H9 (cell line): ENCODE measurements around the gene CLEC9A. TPM values are rescaled to one million over a fixed set of nuclear protein-coding genes. Genes with fewer than 3 reads are reported as not detected.

ENCODE experiments used
- DNase-seq: peaks from one replicate; pipeline ENCODE4 v3.0.0-alpha.2; 2017
- H2AFZ ChIP-seq: one replicate; pipeline ENCODE4 v1.6.1; 2013; ENCODE audit warnings: mild to moderate bottlenecking, low read length, control low read depth, moderate library complexity
- H2AK5ac ChIP-seq: 2 replicates; pipeline ENCODE4 v1.6.1; 2013; ENCODE audit warnings: low read length, control low read depth, mixed read lengths; ENCODE audit not compliant: insufficient read length
- H2BK120ac ChIP-seq: one replicate; pipeline ENCODE4 v1.6.1; 2013; ENCODE audit warnings: low read depth, mild to moderate bottlenecking, low read length, control low read depth, inconsistent platforms; ENCODE audit not compliant: poor library complexity, severe bottlenecking
- H2BK12ac ChIP-seq: 2 replicates; pipeline ENCODE4 v1.6.1; 2013; ENCODE audit warnings: low read length, control low read depth, mixed read lengths, low read depth; ENCODE audit not compliant: insufficient read length
- H2BK15ac ChIP-seq: 2 replicates; pipeline ENCODE4 v1.6.1; 2013; ENCODE audit warnings: low read depth, low read length, control low read depth
- H2BK20ac ChIP-seq: one replicate; pipeline ENCODE4 v1.6.1; 2013; ENCODE audit warnings: low read depth, mild to moderate bottlenecking, low read length, control low read depth, inconsistent platforms; ENCODE audit not compliant: poor library complexity, severe bottlenecking
- H2BK5ac ChIP-seq: 2 replicates; pipeline ENCODE4 v1.6.1; 2013; ENCODE audit warnings: low read length, control low read depth, mixed read lengths; ENCODE audit not compliant: insufficient read length
- H3K14ac ChIP-seq: 2 replicates; pipeline ENCODE4 v1.6.1; 2013; ENCODE audit warnings: low read length, control low read depth; ENCODE audit not compliant: insufficient read depth
- H3K18ac ChIP-seq: 2 replicates; pipeline ENCODE4 v1.6.1; 2013; ENCODE audit warnings: low read depth, mild to moderate bottlenecking, mixed read lengths, low read length, control low read depth; ENCODE audit not compliant: insufficient read length
- H3K23ac ChIP-seq: 2 replicates; pipeline ENCODE4 v1.6.1; 2013; ENCODE audit warnings: low read length, control low read depth, mixed read lengths, low read depth; ENCODE audit not compliant: insufficient read length
- H3K23me2 ChIP-seq: 2 replicates; pipeline ENCODE4 v1.6.1; 2013; ENCODE audit warnings: low read depth, mild to moderate bottlenecking, mixed read lengths, low read length, control low read depth; ENCODE audit not compliant: insufficient read length, poor library complexity, severe bottlenecking
- H3K27ac ChIP-seq: 2 replicates; pipeline ENCODE4 v1.5.1; 2013; ENCODE audit warnings: low read length, control low read depth, mixed read lengths, low read depth; ENCODE audit not compliant: insufficient read length
- H3K27me3 ChIP-seq: 2 replicates; pipeline ENCODE4 v1.6.1; 2013; ENCODE audit warnings: low read length, control low read depth, inconsistent platforms; ENCODE audit not compliant: insufficient read depth
- H3K4ac ChIP-seq: 2 replicates; pipeline ENCODE4 v1.6.1; 2013; ENCODE audit warnings: low read depth, mild to moderate bottlenecking, control low read depth, inconsistent platforms, low read length, moderate library complexity
- H3K4me1 ChIP-seq: 2 replicates; pipeline ENCODE4 v1.6.1; 2013; ENCODE audit warnings: low read length, control low read depth, inconsistent platforms; ENCODE audit not compliant: insufficient read depth
- H3K4me2 ChIP-seq: 2 replicates; pipeline ENCODE4 v1.6.1; 2013; ENCODE audit warnings: low read length, control low read depth, mixed read lengths; ENCODE audit not compliant: insufficient read length, insufficient read depth
- H3K56ac ChIP-seq: 2 replicates; pipeline ENCODE4 v1.6.1; 2013; ENCODE audit warnings: low read depth, mild to moderate bottlenecking, mixed read lengths, low read length, control low read depth; ENCODE audit not compliant: insufficient read length
- H3K79me1 ChIP-seq: 2 replicates; pipeline ENCODE4 v1.6.1; 2013; ENCODE audit warnings: low read depth, mild to moderate bottlenecking, moderate library complexity, low read length, control low read depth, inconsistent platforms; ENCODE audit not compliant: insufficient read depth, poor library complexity, severe bottlenecking
- H3K79me2 ChIP-seq: 2 replicates; pipeline ENCODE4 v1.6.1; 2013; ENCODE audit warnings: low read length, control low read depth, inconsistent platforms; ENCODE audit not compliant: insufficient read depth
- H3K9ac ChIP-seq: 2 replicates; pipeline ENCODE4 v1.6.1; 2013; ENCODE audit warnings: low read length, control low read depth, mixed read lengths; ENCODE audit not compliant: insufficient read length; ENCODE audit errors: extremely low read depth
- H3K9me3 ChIP-seq: one replicate; pipeline ENCODE4 v1.6.1; 2013; ENCODE audit warnings: low read depth, low read length, inconsistent platforms; ENCODE audit not compliant: control insufficient read depth
- H3T11ph ChIP-seq: one replicate; pipeline ENCODE4 v1.6.1; 2013; ENCODE audit warnings: mild to moderate bottlenecking, low read length, control low read depth, inconsistent platforms
- H4K20me1 ChIP-seq: one replicate; pipeline ENCODE4 v1.6.1; 2013; ENCODE audit not compliant: control insufficient read depth, insufficient read length, insufficient read depth
- H4K5ac ChIP-seq: 2 replicates; pipeline ENCODE4 v1.6.1; 2013; ENCODE audit warnings: low read depth, mild to moderate bottlenecking, mixed read lengths, low read length, control low read depth; ENCODE audit not compliant: insufficient read length
- H4K8ac ChIP-seq: replicated peaks from 2 replicates; pipeline ENCODE4 v1.6.1; 2013; ENCODE audit warnings: low read length, control low read depth, mixed read lengths, low read depth; ENCODE audit not compliant: insufficient read length
- H4K91ac ChIP-seq: 2 replicates; pipeline ENCODE4 v1.6.1; 2013; ENCODE audit warnings: low read depth, mild to moderate bottlenecking, moderate library complexity, mixed read lengths, low read length, control low read depth; ENCODE audit not compliant: insufficient read length
- H3K27ac Mint-ChIP-seq, 3 experiments: 2 replicates in 2 of 3; 3 replicates in 1 of 3; pipeline ENCODE4 v1.8.0; 2020 to 2021; ENCODE audit warnings: mixed read lengths in 3 of 3, mild to moderate bottlenecking in 1 of 3, moderate library complexity in 1 of 3
- H3K27me3 Mint-ChIP-seq: 2 replicates; pipeline ENCODE4 v1.8.0; 2021; ENCODE audit warnings: low read depth, mild to moderate bottlenecking, moderate library complexity, mixed read lengths
- H3K36me3 Mint-ChIP-seq, 3 experiments: 2 replicates in 2 of 3; 3 replicates in 1 of 3; pipeline ENCODE4 v1.8.0; 2020 to 2021; ENCODE audit warnings: low read depth in 3 of 3, mixed read lengths in 3 of 3; ENCODE audit not compliant: insufficient read depth in 1 of 3
- H3K4me1 Mint-ChIP-seq, 2 experiments: 2 replicates each; pipeline ENCODE4 v1.8.0; 2020; ENCODE audit warnings: mixed read lengths in 2 of 2
- H3K4me3 Mint-ChIP-seq, 2 experiments: 2 replicates in 1 of 2; 3 replicates in 1 of 2; pipeline ENCODE4 v1.8.0; 2020 to 2021; ENCODE audit warnings: mild to moderate bottlenecking in 2 of 2, mixed read lengths in 2 of 2, moderate library complexity in 1 of 2
- H3K9me3 Mint-ChIP-seq, 2 experiments: 2 replicates in 1 of 2; 3 replicates in 1 of 2; pipeline ENCODE4 v1.8.0; 2020; ENCODE audit warnings: mild to moderate bottlenecking in 2 of 2, mixed read lengths in 2 of 2, moderate library complexity in 1 of 2
- CTCF ChIP-seq: fragments of 200-600 bp; sonication (generic); conservative IDR thresholded peaks from 3 replicates; pipeline ENCODE4 v1.8.0; 2021; ENCODE audit warnings: antibody characterized with exemption, mild to moderate bottlenecking
- WGBS: extraction: QIAGEN DNeasy Blood & Tissue Kit; methylation state at CpG from one replicate; pipeline ENCODE4 v1.1.7; 2013; ENCODE audit warnings: missing lambda C conversion rate, low lambda C conversion rate, mixed read lengths; ENCODE audit not compliant: insufficient read length; ENCODE audit errors: extremely low coverage; 5-methylcytosine and 5-hydroxymethylcytosine counted together
- total RNA-seq: library from RNA; stranded (reverse); gene quantifications from 2 replicates; pipeline ENCODE4 v1.2.1, GENCODE V29; 2021

The CLEC9A gene
- total RNA-seq, 1 experiment from 2014 or later = not detected

- Mint-ChIP-seq H3K27me3 (no peaks in the 10 kb centered on the region), H3K27ac (no peak overlapping the region), H3K4me1 (peaks cover 9 to 10% of the 10 kb centered on the region in 2 experiments), H3K36me3 (no peaks in the 10 kb centered on the region), H3K9me3 (no peaks in the 10 kb centered on the region), H3K4me3 (no peak overlapping the region)
- Histone ChIP-seq H3K56ac (no peak overlapping the region), H3K27ac (no peak overlapping the region), H3K79me2 (no peaks in the 10 kb centered on the region), H2AK5ac (no peak overlapping the region), H4K20me1 (no peaks in the 10 kb centered on the region), H3K27me3 (no peaks in the 10 kb centered on the region), H3K4me2 (no peak overlapping the region), H3K4ac (no peak overlapping the region), H2BK5ac (no peak overlapping the region), H2BK120ac (no peak overlapping the region), H2BK12ac (no peak overlapping the region), H3K79me1 (no peaks in the 10 kb centered on the region), H4K5ac (no peak overlapping the region), H3K9ac (no peak overlapping the region), H2BK20ac (no peak overlapping the region), H2AFZ (no peak overlapping the region), H3K18ac (no peak overlapping the region), H3K4me1 (no peaks in the 10 kb centered on the region), H4K91ac (no peak overlapping the region), H3K14ac (no peak overlapping the region), H3K23ac (no peak overlapping the region), H2BK15ac (no peak overlapping the region), H3T11ph (no peak overlapping the region), H3K23me2 (no peaks in the 10 kb centered on the region), H3K9me3 (no peaks in the 10 kb centered on the region), H4K8ac (no peak overlapping the region)
- WGBS = no CpG with 5 or more reads among the region's 3 CpGs
- TF ChIP-seq CTCF = no peak
- DNase-seq = no peak
Measured at GRCh38 chr12:10095971-10096370, 65.5 kb downstream of the CLEC9A start.
